ENCODE data around the gene ZNF496. TPM values are rescaled to one million over a fixed set of nuclear protein-coding genes. Genes with fewer than 3 reads are reported as not detected.

The ZNF496 gene
- total RNA-seq, 1 donor, result 21.3 TPM

DNA sequence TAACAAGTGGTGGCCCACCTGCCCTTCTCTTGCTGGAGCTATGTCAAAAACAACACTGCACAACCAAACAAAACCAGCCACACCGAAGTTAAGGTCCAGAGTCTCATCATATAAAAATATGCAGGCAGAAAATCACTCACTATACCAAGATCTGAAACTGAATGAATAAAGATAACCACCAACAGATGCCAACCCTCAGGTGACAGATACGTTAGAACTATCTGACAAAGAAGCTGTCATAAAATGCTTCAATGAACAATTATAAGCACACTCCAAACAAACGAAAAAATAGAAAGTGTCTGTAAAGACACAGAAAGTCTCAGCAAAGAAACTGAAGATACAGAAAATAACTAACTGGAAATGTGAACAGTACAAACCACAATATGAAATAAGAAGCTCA, 14.0 kb downstream of the ZNF496 start:
- DNase-seq (ENCODE audit: low read depth), result no peak
- TF ChIP-seq, protein P1, sequence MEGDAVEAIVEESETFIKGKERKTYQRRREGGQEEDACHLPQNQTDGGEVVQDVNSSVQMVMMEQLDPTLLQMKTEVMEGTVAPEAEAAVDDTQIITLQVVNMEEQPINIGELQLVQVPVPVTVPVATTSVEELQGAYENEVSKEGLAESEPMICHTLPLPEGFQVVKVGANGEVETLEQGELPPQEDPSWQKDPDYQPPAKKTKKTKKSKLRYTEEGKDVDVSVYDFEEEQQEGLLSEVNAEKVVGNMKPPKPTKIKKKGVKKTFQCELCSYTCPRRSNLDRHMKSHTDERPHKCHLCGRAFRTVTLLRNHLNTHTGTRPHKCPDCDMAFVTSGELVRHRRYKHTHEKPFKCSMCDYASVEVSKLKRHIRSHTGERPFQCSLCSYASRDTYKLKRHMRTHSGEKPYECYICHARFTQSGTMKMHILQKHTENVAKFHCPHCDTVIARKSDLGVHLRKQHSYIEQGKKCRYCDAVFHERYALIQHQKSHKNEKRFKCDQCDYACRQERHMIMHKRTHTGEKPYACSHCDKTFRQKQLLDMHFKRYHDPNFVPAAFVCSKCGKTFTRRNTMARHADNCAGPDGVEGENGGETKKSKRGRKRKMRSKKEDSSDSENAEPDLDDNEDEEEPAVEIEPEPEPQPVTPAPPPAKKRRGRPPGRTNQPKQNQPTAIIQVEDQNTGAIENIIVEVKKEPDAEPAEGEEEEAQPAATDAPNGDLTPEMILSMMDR (IDR thresholded peaks at IDR 0.05; ENCODE audit: insufficient read depth, low read length), result no peak
- no peak overlapping the region for H3K4me3 ChIP-seq (ENCODE audit: low read depth, low read length)

DNA sequence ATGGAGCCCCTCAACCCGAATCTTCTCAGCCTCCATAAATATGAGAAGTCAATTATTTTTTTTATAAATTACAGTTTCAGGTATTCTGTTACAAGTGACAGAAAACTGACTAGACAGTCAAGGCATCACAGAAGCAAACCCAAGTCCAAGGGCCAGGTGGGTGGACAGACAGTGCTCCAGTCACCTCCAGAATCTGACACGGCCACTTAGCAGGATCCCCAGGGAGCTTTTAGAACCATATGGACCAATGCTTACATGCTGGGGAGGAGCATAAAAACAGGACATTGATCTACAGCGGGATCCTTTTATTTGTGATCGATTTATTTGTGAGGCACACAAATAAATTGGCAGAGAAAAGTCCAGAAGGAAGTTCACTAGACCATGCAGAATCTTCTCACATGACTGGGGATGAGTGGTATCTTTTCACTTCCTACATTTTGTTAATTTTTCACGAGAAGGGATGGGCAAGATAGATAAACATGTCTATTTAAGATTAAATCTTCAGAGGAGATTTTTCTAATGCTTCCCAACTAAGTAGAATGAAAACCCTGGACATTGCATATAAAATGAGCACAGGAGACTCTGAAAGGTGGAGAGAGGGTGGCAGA, 15.0 kb downstream of the ZNF496 start:
- H3K4me3 ChIP-seq (ENCODE audit: low read depth, low read length), result no peak overlapping the region
- TF ChIP-seq, protein P1 (IDR thresholded peaks at IDR 0.05; ENCODE audit: insufficient read depth, low read length), result no peak
- DNase-seq (ENCODE audit: low read depth), result no peak

DNA sequence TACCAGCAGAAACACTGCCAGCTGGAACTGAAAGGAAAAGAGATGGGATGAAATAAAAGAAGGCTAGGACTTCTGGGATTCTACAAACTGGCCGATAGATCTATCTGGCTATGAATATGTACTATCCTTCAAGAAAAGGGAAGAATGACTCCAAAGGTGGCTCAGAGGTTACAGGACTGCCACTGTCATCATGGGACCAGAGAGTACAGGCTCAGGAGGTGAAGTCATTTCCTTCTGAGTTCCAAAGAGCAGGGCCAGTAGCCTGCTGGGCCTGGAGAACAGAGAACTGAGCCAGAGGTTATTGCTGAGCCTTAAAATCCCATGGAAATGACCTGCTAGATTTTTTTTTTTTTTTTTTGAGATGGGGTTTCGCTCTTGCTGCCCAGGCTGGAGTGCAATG, 27.6 kb downstream of the ZNF496 start:
- TF ChIP-seq, protein P1 (IDR thresholded peaks at IDR 0.05; ENCODE audit: insufficient read depth, low read length), result no peak
- H3K4me3 ChIP-seq (ENCODE audit: low read depth, low read length), result no peak overlapping the region
- no peak for DNase-seq (ENCODE audit: low read depth)

DNA sequence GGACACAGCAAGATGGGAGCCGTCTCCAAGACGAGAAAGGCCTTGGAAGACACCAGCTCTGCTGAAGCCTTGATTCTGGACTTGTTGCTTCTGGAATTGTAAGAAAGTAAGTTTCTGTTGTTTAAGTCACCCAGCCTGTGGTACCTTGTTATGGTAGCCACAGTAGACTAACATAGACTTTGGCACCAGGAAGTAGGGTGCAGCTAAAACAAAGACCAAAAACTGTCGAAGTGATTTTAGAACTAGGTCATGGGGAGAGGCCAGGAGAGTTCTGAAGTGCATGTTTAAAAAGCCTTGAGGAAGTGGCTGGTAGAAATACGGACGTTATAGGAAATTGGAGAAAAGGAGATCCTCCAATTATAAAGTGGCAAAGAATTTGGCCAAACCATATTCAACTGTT, 28.5 kb downstream of the ZNF496 start:
- no peak overlapping the region for H3K4me3 ChIP-seq (ENCODE audit: low read depth, low read length)
- TF ChIP-seq, protein P1 (IDR thresholded peaks at IDR 0.05; ENCODE audit: insufficient read depth, low read length), result no peak
- DNase-seq (ENCODE audit: low read depth), result no peak

DNA sequence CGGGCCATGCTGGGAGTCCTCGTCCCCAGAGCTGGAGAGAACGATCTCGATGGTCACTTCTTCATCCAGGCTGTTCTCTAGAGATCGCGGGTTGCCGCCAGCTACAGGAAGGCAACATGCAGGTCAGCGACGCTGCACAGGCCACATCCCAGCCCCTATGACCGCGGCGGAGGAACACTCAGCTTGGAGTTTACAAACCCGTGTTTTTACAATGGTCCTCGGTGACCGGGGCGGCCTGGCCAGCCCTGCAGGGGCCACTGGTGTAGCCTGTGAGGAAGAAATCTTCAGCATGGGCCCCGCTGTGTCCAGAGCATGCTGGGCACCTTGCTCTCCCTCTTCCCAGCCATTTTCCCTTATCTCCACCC, 30.5 kb downstream of the ZNF496 start:
- no peak overlapping the region for H3K4me3 ChIP-seq (ENCODE audit: low read depth, low read length)
- DNase-seq (ENCODE audit: low read depth), result no peak
- TF ChIP-seq, protein P1 (IDR thresholded peaks at IDR 0.05; ENCODE audit: insufficient read depth, low read length), result no peak

DNA sequence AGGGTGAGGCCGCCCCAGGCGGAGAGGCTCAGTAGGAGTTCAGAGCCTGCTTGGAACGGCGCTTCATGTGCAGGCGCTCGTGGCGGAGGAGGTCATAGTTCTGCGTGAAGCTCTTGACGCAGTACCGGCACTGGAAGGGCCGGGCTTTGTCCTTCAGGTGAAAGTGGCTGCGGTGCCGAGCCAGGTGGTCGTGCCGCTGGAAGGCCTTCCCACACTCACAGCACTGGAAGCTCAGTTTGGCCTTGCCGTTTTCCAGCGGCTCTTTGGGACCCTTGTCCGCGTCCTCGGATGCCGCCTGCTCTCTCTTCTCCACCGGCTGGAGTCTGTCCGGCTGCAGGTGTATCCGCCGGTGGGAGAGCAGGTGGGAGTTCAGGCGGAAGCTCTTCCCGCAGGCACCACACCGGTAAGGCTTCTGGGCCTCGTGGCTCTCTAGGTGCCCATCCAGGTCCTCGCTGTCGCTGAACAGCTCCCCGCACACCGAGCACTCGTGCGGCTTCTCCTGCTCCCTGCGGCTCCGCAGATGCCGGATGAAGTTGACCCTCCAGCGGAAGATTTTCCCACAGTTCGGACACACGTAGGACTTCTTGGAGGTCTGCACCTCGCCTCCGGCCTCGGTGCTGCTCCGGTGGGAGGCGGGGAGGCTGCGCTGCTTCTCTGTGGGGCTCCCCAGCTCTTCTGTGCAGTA, 31.0 kb downstream of the ZNF496 start:
- TF ChIP-seq, protein P1 (IDR thresholded peaks at IDR 0.05; ENCODE audit: insufficient read depth, low read length), result no peak
- no peak overlapping the region for H3K4me3 ChIP-seq (ENCODE audit: low read depth, low read length)
- no peak for DNase-seq (ENCODE audit: low read depth)

Measured in fibroblast of the aortic adventitia (primary cell).